ENCODE measurements around the gene KCTD20. TPM values are rescaled to one million over a fixed set of nuclear protein-coding genes. Genes with fewer than 3 reads are reported as not detected.

KCTD20 gene
- total RNA-seq, 4 donors from 2014 or later: 31.0 to 130 (median 46.4) TPM

DNA sequence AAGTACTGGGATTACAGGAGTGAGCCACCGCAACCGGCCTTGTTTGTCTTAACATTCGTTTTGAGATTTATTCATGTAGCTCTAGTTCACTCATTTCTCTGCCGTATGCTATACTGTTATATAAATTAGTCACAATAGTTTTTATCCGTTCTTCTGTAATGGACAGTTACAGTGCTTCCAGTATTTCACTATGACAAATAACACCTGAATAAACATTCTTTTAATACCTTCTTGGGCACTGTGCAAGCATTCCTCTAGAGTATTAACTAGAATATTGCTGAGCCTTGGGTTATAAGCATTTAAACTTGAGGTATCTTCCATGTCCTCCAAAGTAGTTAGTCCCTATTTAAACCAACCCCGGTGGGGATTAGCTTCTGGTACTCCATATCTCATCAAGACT, 58.9 kb downstream of the KCTD20 start:
- H3K4me1 ChIP-seq: no peaks in the 10 kb centered on the region
- no peak overlapping the region for H3K27ac ChIP-seq
- no peak for DNase-seq
- intact Hi-C loops (cut with DNase I; ENCODE audit: low total_unique reads): no loop called here
- no peak overlapping the region for H3K4me3 ChIP-seq
- H3K9me3 ChIP-seq: no peaks in the 10 kb centered on the region
- TF ChIP-seq CTCF (IDR thresholded peaks at IDR 0.05): no peak
- no peak for TF ChIP-seq POLR2A (IDR thresholded peaks at IDR 0.05)
- H3K36me3 ChIP-seq: no peaks in the 10 kb centered on the region
- H3K27me3 ChIP-seq: no peaks in the 10 kb centered on the region

GRCh38 chr6:36504181-36504580, 61.4 kb downstream of the KCTD20 start:
- intact Hi-C loops (cut with DNase I; ENCODE audit: low total_unique reads): no loop called here
- Histone ChIP-seq H3K27ac (no peak overlapping the region), H3K4me3 (no peak overlapping the region), H3K9me3 (no peaks in the 10 kb centered on the region), H3K27me3 (no peaks in the 10 kb centered on the region), H3K4me1 (no peaks in the 10 kb centered on the region), H3K36me3 (no peaks in the 10 kb centered on the region)
- DNase-seq: no peak
- TF ChIP-seq CTCF (IDR thresholded peaks at IDR 0.05) (no peak), POLR2A (IDR thresholded peaks at IDR 0.05) (no peak)

DNA sequence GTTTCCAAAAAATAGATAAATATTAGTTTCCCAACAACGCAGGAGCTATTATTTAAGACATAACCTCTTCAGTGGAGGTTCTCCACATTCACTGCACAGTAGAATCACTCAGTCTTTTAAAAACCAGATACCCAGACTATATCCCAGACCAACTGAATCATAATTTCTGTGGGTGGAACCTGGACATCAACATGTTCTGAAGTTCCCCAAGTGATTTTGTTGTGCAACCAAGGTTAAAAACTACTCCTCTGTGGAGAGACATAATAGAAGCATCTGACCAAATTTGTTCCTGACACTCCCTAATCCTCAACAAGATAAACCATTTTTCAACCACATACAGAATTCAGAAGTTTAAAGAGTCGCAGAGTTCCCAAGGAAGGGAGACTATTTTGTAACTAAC, 62.2 kb downstream of the KCTD20 start:
- Histone ChIP-seq H3K27me3 (no peaks in the 10 kb centered on the region), H3K27ac (no peak overlapping the region), H3K4me1 (no peaks in the 10 kb centered on the region), H3K36me3 (no peaks in the 10 kb centered on the region), H3K9me3 (no peaks in the 10 kb centered on the region), H3K4me3 (no peak overlapping the region)
- TF ChIP-seq CTCF (IDR thresholded peaks at IDR 0.05) (no peak), POLR2A (IDR thresholded peaks at IDR 0.05) (no peak)
- no peak for DNase-seq
- intact Hi-C loops (cut with DNase I; ENCODE audit: low total_unique reads): no loop called here

DNA sequence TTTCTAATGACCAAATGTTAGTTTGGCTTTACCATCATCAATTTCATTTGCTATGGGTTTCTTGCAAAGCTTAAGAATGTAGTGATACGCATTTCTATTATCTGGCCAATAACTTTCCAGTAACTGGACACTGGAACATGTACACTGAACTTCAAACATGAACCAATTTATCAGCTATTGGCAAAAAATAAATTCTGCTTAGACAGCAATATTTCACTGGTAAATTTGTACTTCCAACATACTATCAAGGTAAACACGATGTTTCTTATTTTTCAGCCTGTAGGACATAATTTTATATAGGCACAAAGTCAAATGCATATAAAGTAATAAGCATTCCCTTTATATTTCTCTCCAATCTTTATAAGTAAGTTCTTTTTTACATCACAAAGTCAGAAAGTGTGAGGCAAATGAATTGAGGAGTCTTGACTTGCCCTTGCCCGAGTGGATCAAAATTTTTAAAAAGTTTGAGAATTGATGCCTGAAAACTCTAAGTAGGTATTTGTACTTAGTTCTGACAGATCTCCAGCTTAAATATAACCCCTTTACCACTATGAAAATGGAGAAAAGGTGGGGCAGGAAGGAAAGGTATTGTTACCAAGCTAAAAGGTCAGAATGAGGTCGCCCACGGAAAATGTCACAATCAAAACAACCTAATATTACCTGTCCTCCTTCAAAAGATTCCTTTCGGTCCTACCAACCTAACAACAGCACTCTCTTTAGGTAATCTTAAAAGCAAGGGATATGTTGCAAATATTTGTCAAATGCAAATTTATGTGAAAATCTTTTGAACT, 63.1 kb downstream of the KCTD20 start:
- no peaks in the 10 kb centered on the region for H3K27me3 ChIP-seq
- DNase-seq: no peak
- intact Hi-C loops (cut with DNase I; ENCODE audit: low total_unique reads): no loop called here
- no peak for TF ChIP-seq POLR2A (IDR thresholded peaks at IDR 0.05)
- TF ChIP-seq CTCF (IDR thresholded peaks at IDR 0.05): no peak
- H3K9me3 ChIP-seq: no peaks in the 10 kb centered on the region
- H3K4me3 ChIP-seq: no peak overlapping the region
- no peak overlapping the region for H3K27ac ChIP-seq
- H3K36me3 ChIP-seq: no peaks in the 10 kb centered on the region
- H3K4me1 ChIP-seq: no peaks in the 10 kb centered on the region

GRCh38 chr6:36506611-36507010, 63.8 kb downstream of the KCTD20 start:
- H3K4me3 ChIP-seq: no peak overlapping the region
- no peaks in the 10 kb centered on the region for H3K27me3 ChIP-seq
- H3K27ac ChIP-seq: no peak overlapping the region
- H3K4me1 ChIP-seq: no peaks in the 10 kb centered on the region
- H3K36me3 ChIP-seq: no peaks in the 10 kb centered on the region
- DNase-seq: no peak
- intact Hi-C loops (cut with DNase I; ENCODE audit: low total_unique reads): no loop called here
- H3K9me3 ChIP-seq: no peaks in the 10 kb centered on the region
- TF ChIP-seq POLR2A (IDR thresholded peaks at IDR 0.05) (no peak), CTCF (IDR thresholded peaks at IDR 0.05) (no peak)
